ENCODE measurements around the gene NR4A3.

The NR4A3 gene

GRCh38 chr9:99834474-99834873 is 12.8 kb downstream of the NR4A3 start (continued):
- no peak for TF ChIP-seq TSHZ2 (CRISPR knock-in tag; IDR thresholded peaks at IDR 0.05)

GRCh38 chr9:99835142-99835541 is 13.5 kb downstream of the NR4A3 start:
- ATAC-seq: no peak
- TF ChIP-seq PPARA (CRISPR knock-in tag; IDR thresholded peaks at IDR 0.05; ENCODE audit: borderline replicate concordance) (no peak), ZC3H10 (CRISPR knock-in tag; IDR thresholded peaks at IDR 0.05) (no peak), BACH2 (CRISPR knock-in tag; IDR thresholded peaks at IDR 0.05; ENCODE audit: borderline replicate concordance) (no peak), CREB5 (CRISPR knock-in tag; IDR thresholded peaks at IDR 0.05; ENCODE audit: low read depth) (no peak), CSDC2 (CRISPR knock-in tag; IDR thresholded peaks at IDR 0.05) (no peak), TSHZ2 (CRISPR knock-in tag; IDR thresholded peaks at IDR 0.05) (no peak), TCF4 (CRISPR knock-in tag; IDR thresholded peaks at IDR 0.05; ENCODE audit: borderline replicate concordance) (no peak), OSR1 (CRISPR knock-in tag; IDR thresholded peaks at IDR 0.05) (no peak), ESRRG (CRISPR knock-in tag; IDR thresholded peaks at IDR 0.05) (no peak), ZNF8 (CRISPR knock-in tag; IDR thresholded peaks at IDR 0.05) (no peak), ZFP30 (CRISPR knock-in tag; IDR thresholded peaks at IDR 0.05) (no peak), ZFP3 (CRISPR knock-in tag; IDR thresholded peaks at IDR 0.05) (no peak), ZNF565 (CRISPR knock-in tag; conservative IDR thresholded peaks at IDR 0.05; ENCODE audit: low read depth) (no peak), ZNF70 (CRISPR knock-in tag; IDR thresholded peaks at IDR 0.05) (no peak)

GRCh38 chr9:99835581-99835980 is 13.9 kb downstream of the NR4A3 start:
- ATAC-seq: no peak
- TF ChIP-seq ZNF70 (CRISPR knock-in tag; IDR thresholded peaks at IDR 0.05) (no peak), ZNF8 (CRISPR knock-in tag; IDR thresholded peaks at IDR 0.05) (no peak), ZNF565 (CRISPR knock-in tag; conservative IDR thresholded peaks at IDR 0.05; ENCODE audit: low read depth) (no peak)

- no peak for ATAC-seq
- no peak for TF ChIP-seq TOX (CRISPR knock-in tag; IDR thresholded peaks at IDR 0.05; ENCODE audit: borderline replicate concordance)
- no peak for TF ChIP-seq OSR1 (CRISPR knock-in tag; IDR thresholded peaks at IDR 0.05)
- no peak for TF ChIP-seq PPARA (CRISPR knock-in tag; IDR thresholded peaks at IDR 0.05; ENCODE audit: borderline replicate concordance)
- TF ChIP-seq RARB (CRISPR knock-in tag; IDR thresholded peaks at IDR 0.05): no peak
- TF ChIP-seq CSRNP3 (CRISPR knock-in tag; IDR thresholded peaks at IDR 0.05): no peak
- no peak for TF ChIP-seq ZNF70 (CRISPR knock-in tag; IDR thresholded peaks at IDR 0.05)
- no peak for TF ChIP-seq ZNF565 (CRISPR knock-in tag; conservative IDR thresholded peaks at IDR 0.05; ENCODE audit: low read depth)
- no peak for TF ChIP-seq ZNF8 (CRISPR knock-in tag; IDR thresholded peaks at IDR 0.05)
- TF ChIP-seq GLIS3 (CRISPR knock-in tag; IDR thresholded peaks at IDR 0.05): no peak
- no peak for TF ChIP-seq ISL1 (CRISPR knock-in tag; IDR thresholded peaks at IDR 0.05)
- TF ChIP-seq SNAI2 (CRISPR knock-in tag; IDR thresholded peaks at IDR 0.05): no peak
- no peak for TF ChIP-seq ZFP30 (CRISPR knock-in tag; IDR thresholded peaks at IDR 0.05)
- no peak for TF ChIP-seq POU6F1 (CRISPR knock-in tag; IDR thresholded peaks at IDR 0.05; ENCODE audit: borderline replicate concordance, low read depth)
- TF ChIP-seq ZFP3 (CRISPR knock-in tag; IDR thresholded peaks at IDR 0.05): no peak
- no peak for TF ChIP-seq PATZ1 (CRISPR knock-in tag; IDR thresholded peaks at IDR 0.05; ENCODE audit: borderline replicate concordance)
- TF ChIP-seq CSDC2 (CRISPR knock-in tag; IDR thresholded peaks at IDR 0.05): no peak
- no peak for TF ChIP-seq TCF4 (CRISPR knock-in tag; IDR thresholded peaks at IDR 0.05; ENCODE audit: borderline replicate concordance)
Measured at GRCh38 chr9:99840072-99840471, 18.4 kb downstream of the NR4A3 start.

Measured in SK-N-SH treated with all-trans-retinoic acid at 6 μM for 48 hours (cell line).